HepG2 (cell line): ENCODE results near the gene HHEX. TPM values are rescaled to one million over a fixed set of nuclear protein-coding genes. Genes with fewer than 3 reads are reported as not detected.

ENCODE experiments used
- ATAC-seq: fragments of 200-7000 bp; cut with Tn5 transposase; 3 replicates; pipeline ENCODE4 v1.9.1; 2020; ENCODE audit warnings: mild to moderate bottlenecking, moderate library complexity
- Bru-seq: library from RNA; stranded (reverse); fragments of 400-500 nt; gene quantifications from one replicate; lab custom pipeline; 2021; lab: Mats Ljungman, UMichigan
- BruChase-seq, 2 experiments: library from RNA; stranded (reverse); fragments of 400-500 nt; gene quantifications; one replicate each; lab custom pipeline; 2021; lab: Mats Ljungman, UMichigan
- BruUV-seq: library from RNA; stranded (reverse); fragments of 400-500 nt; replicated peaks from 2 replicates; lab custom pipeline; 2021; lab: Mats Ljungman, UMichigan
- CTCF ChIA-PET: fragments of 300-600 bp; formaldehyde crosslinking; extraction: SDS; loops from one replicate; lab custom pipeline; 2021; ENCODE audit warnings: low total read pairs, inconsistent platforms, low intra/inter-chr PET ratio; lab: Yijun Ruan, JAX
- POLR2A ChIA-PET: fragments of 350-600 bp; sonication (Branson Sonifier 250); formaldehyde crosslinking; loops from one replicate; lab custom pipeline; 2020; ENCODE audit warnings: antibody characterized with exemption, inconsistent platforms; lab: Yijun Ruan, JAX
- DNase-seq: peaks from one replicate; pipeline ENCODE4 v3.0.0-alpha.2; 2015; ENCODE audit warnings: low spot score
- FAIRE-seq: peaks from 3 replicates; lab custom pipeline; 2011; peaks lifted over from hg19 to GRCh38; lab: Jason Lieb, UNC
- H2AFZ ChIP-seq: one replicate; pipeline ENCODE4 v1.6.1; 2011; ENCODE audit warnings: low read length, inconsistent platforms
- H3K27ac ChIP-seq: fragments of 300-600 bp; 3 replicates; pipeline ENCODE4 v1.8.0; 2011; ENCODE audit warnings: mixed run types, mild to moderate bottlenecking, mixed read lengths, low read length, inconsistent platforms; ENCODE audit not compliant: insufficient read depth; ENCODE audit errors: extremely low read length
- H3K27me3 ChIP-seq, 2 experiments: fragments of 200-600 bp in 1 of 2; 2 replicates in 1 of 2; 3 replicates in 1 of 2; pipeline versions ENCODE4 v1.6.0 to v1.8.0; 2011; ENCODE audit warnings: low read length in 2 of 2, mild to moderate bottlenecking in 2 of 2, moderate library complexity in 2 of 2, inconsistent platforms in 1 of 2; ENCODE audit not compliant: insufficient read depth in 2 of 2, control insufficient read depth in 1 of 2
- H3K36me3 ChIP-seq, 2 experiments: fragments of 200-600 bp in 1 of 2; replicated peaks in 1 of 2; 2 replicates in 1 of 2; 3 replicates in 1 of 2; pipeline versions ENCODE4 v1.5.1 to v1.8.0; 2011; ENCODE audit warnings: low read length in 2 of 2, inconsistent platforms in 1 of 2; ENCODE audit not compliant: insufficient read depth in 2 of 2, control insufficient read depth in 1 of 2
- H3K4me1 ChIP-seq: 2 replicates; pipeline ENCODE4 v1.5.1; 2012; ENCODE audit warnings: low read length, inconsistent platforms; ENCODE audit not compliant: insufficient read depth
- H3K4me2 ChIP-seq: 2 replicates; pipeline ENCODE4 v1.6.0; 2011; ENCODE audit warnings: low read depth, low read length, inconsistent platforms
- H3K4me3 ChIP-seq, 3 experiments: fragments of 200-600 bp in 1 of 3; sonication (generic), shearing (Covaris generic) in 1 of 3; replicated peaks in 1 of 3; 2 replicates each; pipeline ENCODE4 v1.5.1; 2011 to 2016; ENCODE audit warnings: low read length in 3 of 3, inconsistent platforms in 2 of 3, low read depth in 2 of 3, mild to moderate bottlenecking in 2 of 3, control low read depth in 1 of 3, mixed read lengths in 1 of 3; ENCODE audit not compliant: insufficient read depth in 1 of 3
- H3K79me2 ChIP-seq: one replicate; pipeline ENCODE4 v1.6.1; 2011; ENCODE audit warnings: low read length, inconsistent platforms; ENCODE audit not compliant: insufficient read depth
- H3K9ac ChIP-seq: 2 replicates; pipeline ENCODE4 v1.6.0; 2011; ENCODE audit warnings: mild to moderate bottlenecking, low read depth, low read length, inconsistent platforms; ENCODE audit not compliant: insufficient read depth
- H3K9me3 ChIP-seq: 2 replicates; pipeline ENCODE4 v1.5.1; 2012; ENCODE audit warnings: mild to moderate bottlenecking, low read length
- H4K20me1 ChIP-seq: 2 replicates; pipeline ENCODE4 v1.6.0; 2011; ENCODE audit warnings: inconsistent platforms, mild to moderate bottlenecking, low read length, moderate library complexity; ENCODE audit not compliant: insufficient read depth
- CCDC6 ChIP-seq: sonication (generic); formaldehyde crosslinking; IDR thresholded peaks from 2 replicates; pipeline ENCODE4 v1.8.1; 2022; ENCODE audit warnings: mild to moderate bottlenecking, missing genetic modification reagents, moderate library complexity
- HHEX ChIP-seq: IDR thresholded peaks from 2 replicates; pipeline ENCODE4 v1.6.1; 2016; ENCODE audit warnings: control low read depth
- HOXD1 ChIP-seq: sonication (generic); formaldehyde crosslinking; IDR thresholded peaks from 2 replicates; pipeline ENCODE4 v1.5.0; 2020; ENCODE audit warnings: missing genetic modification reagents
- MXI1 ChIP-seq: IDR thresholded peaks from 3 replicates; pipeline ENCODE4 v1.6.1; 2012; ENCODE audit warnings: low read depth, low read length, inconsistent platforms, borderline replicate concordance
- SKI ChIP-seq: fragments of 450-650 bp; IDR thresholded peaks from one replicate; pipeline ENCODE4 v1.6.1; 2018; ENCODE audit warnings: mild to moderate bottlenecking; ENCODE audit not compliant: partially characterized antibody
- ZNF138 ChIP-seq: sonication (generic); formaldehyde crosslinking; IDR thresholded peaks from 2 replicates; pipeline ENCODE4 v1.5.0; 2020; ENCODE audit warnings: mild to moderate bottlenecking, low read depth, missing genetic modification reagents
- WGBS: methylation state at CpG from one replicate; pipeline ENCODE4 v1.1.6; 2017; ENCODE audit warnings: low lambda C conversion rate; 5-methylcytosine and 5-hydroxymethylcytosine counted together
- in situ Hi-C: cut with HindIII; loops from 2 replicates; pipeline ENCODE4 v1.10.0; 2017; ENCODE audit warnings: low pct_unique_long_range_greater_than_20kb; ENCODE audit not compliant: extremely low pct_ligation_motif_present
- intact Hi-C: fragments of 100-400 bp; cut with micrococcal nuclease; formaldehyde crosslinking; loops from one replicate; pipeline ENCODE4 v1.10.0; 2022; ENCODE audit not compliant: unreplicated experiment
- long read RNA-seq, 2 experiments: library from RNA in 1 of 2; library from polyadenylated mRNA in 1 of 2; stranded (forward) in 1 of 2; unstranded in 1 of 2; transcript quantifications; one replicate each; pipeline ENCODE4 v2.0.0, GENCODE V29; 2019 to 2022
- polyA minus RNA-seq, 3 experiments: library from RNA; depleted of rRNA, polyadenylated mRNA; stranded (reverse); fragments of >200 nt; gene quantifications; 2 replicates each; pipeline ENCODE4 v1.2.3, GENCODE V29; 2011; ENCODE audit warnings: low replicate concordance in 1 of 3
- polyA plus RNA-seq, 8 experiments: library from polyadenylated mRNA; depleted of rRNA in 3 of 8; stranded (reverse) in 7 of 8; unstranded in 1 of 8; fragments of >200 nt; fragmentation: Illumina TruSeq in 4 of 8; extraction: Trizol in 4 of 8; gene quantifications; 2 replicates each; pipeline versions ENCODE4 v1.2.1 to v1.2.3, GENCODE V29; 2011 to 2016; ENCODE audit warnings: low read depth in 4 of 8, missing spikeins in 1 of 8, mixed read lengths in 1 of 8; ENCODE audit not compliant: insufficient read depth in 1 of 8
- total RNA-seq, 5 experiments: library from RNA; depleted of rRNA; stranded (reverse); fragments of >200 nt; fragmentation: Illumina TruSeq; extraction: Trizol; gene quantifications; 2 replicates each; pipeline ENCODE4 v1.2.3, GENCODE V29; 2016; ENCODE audit warnings: low read depth in 1 of 5
- TF ChIP-seq, protein P1 (sequence below): sonication (generic); formaldehyde crosslinking; IDR thresholded peaks from 2 replicates; pipeline ENCODE4 v1.8.0; 2022; ENCODE audit warnings: low read depth, missing genetic modification reagents
- TF ChIP-seq, protein P2 (sequence below): sonication (generic); formaldehyde crosslinking; IDR thresholded peaks from 2 replicates; pipeline ENCODE4 v1.4.0; 2020; ENCODE audit warnings: missing genetic modification reagents

HHEX gene
- total RNA-seq (2016; rRNA removed; fragmentation: Illumina TruSeq; extraction: Trizol) (46.3 and 48.7 TPM in 2 replicates), polyA plus RNA-seq (2011; rRNA removed) (41.6 and 44.5 TPM in 2 replicates), polyA minus RNA-seq (2011; rRNA and poly(A)+ RNA removed; ENCODE audit: low replicate concordance) (4.9 and 26.4 TPM in 2 replicates), Bru-seq, nascent RNA (percentile 99 among the genes with signal in this experiment), BruChase-seq, experiment 1, labeled RNA remaining after a 6-hour chase (percentile 95 among the genes with signal in this experiment), BruChase-seq, experiment 2, labeled RNA remaining after a 2-hour chase (percentile 98 among the genes with signal in this experiment)
- total RNA-seq (2016; cell fraction: cytosol; rRNA removed; fragmentation: Illumina TruSeq; extraction: Trizol; ENCODE audit: low read depth), result 25.9 and 29.2 TPM in 2 replicates
- 43.9 and 48.8 TPM in 2 replicates for total RNA-seq (2016; cell fraction: insoluble cytoplasmic fraction; rRNA removed; fragmentation: Illumina TruSeq; extraction: Trizol)
- 62.2 and 63.1 TPM in 2 replicates for total RNA-seq (2016; cell fraction: membrane; rRNA removed; fragmentation: Illumina TruSeq; extraction: Trizol)
- 52.5 and 57.6 TPM in 2 replicates for total RNA-seq (2016; cell fraction: nucleus; rRNA removed; fragmentation: Illumina TruSeq; extraction: Trizol)
- 18.5 and 21.6 TPM in 2 replicates for polyA plus RNA-seq (2011; cell fraction: cytosol; rRNA removed)
- 79.7 and 115 TPM in 2 replicates for polyA plus RNA-seq (2011; cell fraction: nucleus; rRNA removed)
- 63.0 and 87.7 TPM in 2 replicates for polyA plus RNA-seq (2012)
- polyA plus RNA-seq (2016; cell fraction: cytosol; fragmentation: Illumina TruSeq; extraction: Trizol; ENCODE audit: low read depth), result 19.2 and 21.5 TPM in 2 replicates
- polyA plus RNA-seq (2016; cell fraction: insoluble cytoplasmic fraction; fragmentation: Illumina TruSeq; extraction: Trizol; ENCODE audit: low read depth), result 83.5 and 84.6 TPM in 2 replicates
- 48.1 and 50.7 TPM in 2 replicates for polyA plus RNA-seq (2016; cell fraction: membrane; fragmentation: Illumina TruSeq; extraction: Trizol; ENCODE audit: low read depth)
- polyA plus RNA-seq (2016; cell fraction: nucleus; fragmentation: Illumina TruSeq; extraction: Trizol; ENCODE audit: insufficient read depth, low read depth), result 143 and 147 TPM in 2 replicates
- polyA minus RNA-seq (2011; cell fraction: cytosol; rRNA and poly(A)+ RNA removed), result 27.9 and 32.2 TPM in 2 replicates
- polyA minus RNA-seq (2011; cell fraction: nucleus; rRNA and poly(A)+ RNA removed), result 37.4 and 50.1 TPM in 2 replicates
- long read RNA-seq, experiment 1, transcript HHEX-201 (4 exons, 1,727 nt), result major isoform, 65 of 77 reads
- long read RNA-seq, experiment 1, partial matches to known transcripts, result 9 of 77 reads
- long read RNA-seq, experiment 1, other reads (novel, unspliced or antisense), result 2 of 77 reads
- long read RNA-seq, experiment 2, transcript HHEX-201 (4 exons, 1,727 nt), result major isoform, 83 of 184 reads
- long read RNA-seq, experiment 2, partial matches to known transcripts, result 94 of 184 reads
- long read RNA-seq, experiment 2, other reads (novel, unspliced or antisense), result 5 of 184 reads

DNA sequence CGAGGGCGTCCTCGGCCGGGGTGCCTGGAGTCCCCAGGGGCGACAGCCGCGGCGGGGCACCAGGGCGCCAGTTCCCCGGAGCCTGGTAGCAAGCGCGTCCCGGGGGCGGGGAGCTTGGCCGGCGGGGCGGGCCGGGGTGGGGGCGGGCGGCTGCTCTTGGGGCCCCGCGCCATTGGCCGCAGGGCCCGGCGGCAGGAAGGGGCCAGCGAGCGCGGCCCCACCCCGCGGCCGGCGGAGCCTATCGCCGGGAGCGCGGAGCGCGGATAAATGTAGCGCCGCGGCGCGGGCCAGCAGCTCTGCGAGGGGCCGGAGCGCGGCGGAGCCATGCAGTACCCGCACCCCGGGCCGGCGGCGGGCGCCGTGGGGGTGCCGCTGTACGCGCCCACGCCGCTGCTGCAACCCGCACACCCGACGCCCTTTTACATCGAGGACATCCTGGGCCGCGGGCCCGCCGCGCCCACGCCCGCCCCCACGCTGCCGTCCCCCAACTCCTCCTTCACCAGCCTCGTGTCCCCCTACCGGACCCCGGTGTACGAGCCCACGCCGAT lies at the start of gene HHEX:
TSS of gene HHEX (plus strand) at position 293 of the 548 bp plus-strand sequence. CDS start at position 325, 32 bp downstream.
- Histone ChIP-seq H3K79me2 (peaks cover 54% of the 10 kb centered on the region), H3K4me1 (peaks cover 29% of the 10 kb centered on the region), H4K20me1 (peaks cover 13% of the 10 kb centered on the region; the same call in 1 of the 2 replicates), H3K4me2 (peak within 1 kb of the TSS; percentile 99), H3K36me3 (peaks cover 0 to 5% of the 10 kb centered on the region in 2 experiments; a peak in 1 of 5 replicates), H3K9ac (peak within 1 kb of the TSS; percentile 92), H3K9me3 (no peaks in the 10 kb centered on the region), H3K27ac (peak within 1 kb of the TSS; percentile 86), H3K4me3 (peak within 1 kb of the TSS; percentile 80 to 98 (median 94)), H2AFZ (no peak within 1 kb of the TSS), H3K27me3 (no peaks in the 10 kb centered on the region; a peak in 1 of 5 replicates)
- WGBS, result 0% methylated on average over 4 of the region's 79 CpGs
- FAIRE-seq, result no peak
- ATAC-seq, result peak; percentile 89
- DNase-seq, result peak; percentile 56
- intact Hi-C loops, result loop anchor here (1.0 to 5.0 kb wide), 6 partner anchors 67 to 191 kb away; partner anchors contain the start of gene KIF11
- CTCF ChIA-PET, result no interaction called here
- no TSS peak for BruUV-seq
- in situ Hi-C loops, result no loop called here
- POLR2A ChIA-PET, result interaction anchor here (0.8 to 2.6 kb wide), 14 partner anchors 9 to 679 kb away, joined by 3 to 27 read pairs (median 8); partner anchors contain the start of genes EXOC6 and IDE
- TF ChIP-seq, protein P1, sequence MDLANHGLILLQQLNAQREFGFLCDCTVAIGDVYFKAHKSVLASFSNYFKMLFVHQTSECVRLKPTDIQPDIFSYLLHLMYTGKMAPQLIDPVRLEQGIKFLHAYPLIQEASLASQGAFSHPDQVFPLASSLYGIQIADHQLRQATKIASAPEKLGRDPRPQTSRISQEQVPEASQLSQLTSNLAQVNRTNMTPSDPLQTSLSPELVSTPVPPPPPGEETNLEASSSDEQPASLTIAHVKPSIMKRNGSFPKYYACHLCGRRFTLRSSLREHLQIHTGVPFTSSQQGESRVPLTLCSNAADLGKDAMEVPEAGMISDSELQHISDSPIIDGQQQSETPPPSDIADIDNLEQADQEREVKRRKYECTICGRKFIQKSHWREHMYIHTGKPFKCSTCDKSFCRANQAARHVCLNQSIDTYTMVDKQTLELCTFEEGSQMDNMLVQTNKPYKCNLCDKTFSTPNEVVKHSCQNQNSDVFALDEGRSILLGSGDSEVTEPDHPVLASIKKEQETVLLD, result no peak; the same call in 1 of the 2 replicates
- peak; percentile 74; the same call in 1 of the 3 replicates for TF ChIP-seq MXI1
- TF ChIP-seq HOXD1 (CRISPR knock-in tag), result 0 out of 2 replicates have a peak, but pooled peaks have one; percentile 16
- peak; percentile 23; the same call in 1 of the 2 replicates for TF ChIP-seq ZNF138 (CRISPR knock-in tag)
- TF ChIP-seq, protein P2, sequence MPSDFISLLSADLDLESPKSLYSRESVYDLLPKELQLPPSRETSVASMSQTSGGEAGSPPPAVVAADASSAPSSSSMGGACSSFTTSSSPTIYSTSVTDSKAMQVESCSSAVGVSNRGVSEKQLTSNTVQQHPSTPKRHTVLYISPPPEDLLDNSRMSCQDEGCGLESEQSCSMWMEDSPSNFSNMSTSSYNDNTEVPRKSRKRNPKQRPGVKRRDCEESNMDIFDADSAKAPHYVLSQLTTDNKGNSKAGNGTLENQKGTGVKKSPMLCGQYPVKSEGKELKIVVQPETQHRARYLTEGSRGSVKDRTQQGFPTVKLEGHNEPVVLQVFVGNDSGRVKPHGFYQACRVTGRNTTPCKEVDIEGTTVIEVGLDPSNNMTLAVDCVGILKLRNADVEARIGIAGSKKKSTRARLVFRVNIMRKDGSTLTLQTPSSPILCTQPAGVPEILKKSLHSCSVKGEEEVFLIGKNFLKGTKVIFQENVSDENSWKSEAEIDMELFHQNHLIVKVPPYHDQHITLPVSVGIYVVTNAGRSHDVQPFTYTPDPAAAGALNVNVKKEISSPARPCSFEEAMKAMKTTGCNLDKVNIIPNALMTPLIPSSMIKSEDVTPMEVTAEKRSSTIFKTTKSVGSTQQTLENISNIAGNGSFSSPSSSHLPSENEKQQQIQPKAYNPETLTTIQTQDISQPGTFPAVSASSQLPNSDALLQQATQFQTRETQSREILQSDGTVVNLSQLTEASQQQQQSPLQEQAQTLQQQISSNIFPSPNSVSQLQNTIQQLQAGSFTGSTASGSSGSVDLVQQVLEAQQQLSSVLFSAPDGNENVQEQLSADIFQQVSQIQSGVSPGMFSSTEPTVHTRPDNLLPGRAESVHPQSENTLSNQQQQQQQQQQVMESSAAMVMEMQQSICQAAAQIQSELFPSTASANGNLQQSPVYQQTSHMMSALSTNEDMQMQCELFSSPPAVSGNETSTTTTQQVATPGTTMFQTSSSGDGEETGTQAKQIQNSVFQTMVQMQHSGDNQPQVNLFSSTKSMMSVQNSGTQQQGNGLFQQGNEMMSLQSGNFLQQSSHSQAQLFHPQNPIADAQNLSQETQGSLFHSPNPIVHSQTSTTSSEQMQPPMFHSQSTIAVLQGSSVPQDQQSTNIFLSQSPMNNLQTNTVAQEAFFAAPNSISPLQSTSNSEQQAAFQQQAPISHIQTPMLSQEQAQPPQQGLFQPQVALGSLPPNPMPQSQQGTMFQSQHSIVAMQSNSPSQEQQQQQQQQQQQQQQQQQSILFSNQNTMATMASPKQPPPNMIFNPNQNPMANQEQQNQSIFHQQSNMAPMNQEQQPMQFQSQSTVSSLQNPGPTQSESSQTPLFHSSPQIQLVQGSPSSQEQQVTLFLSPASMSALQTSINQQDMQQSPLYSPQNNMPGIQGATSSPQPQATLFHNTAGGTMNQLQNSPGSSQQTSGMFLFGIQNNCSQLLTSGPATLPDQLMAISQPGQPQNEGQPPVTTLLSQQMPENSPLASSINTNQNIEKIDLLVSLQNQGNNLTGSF, result 0 out of 2 replicates have a peak, but pooled peaks have one; percentile 18
- no peak for TF ChIP-seq HHEX (CRISPR knock-in tag)
- TF ChIP-seq CCDC6 (CRISPR knock-in tag), result peak; percentile 66
- TF ChIP-seq SKI, result peak; percentile 2
